ENCODE data around the gene SOX13.
"Not testable (repeated sequence)": the region's sequence is repeated elsewhere in the genome, so short reads cannot be mapped to it uniquely, and the experiment has no call there.

The SOX13 gene

GRCh38 chr1:204087893-204088528 lies 15.1 kb downstream of the SOX13 start:
- DNase-seq = no peak

GRCh38 chr1:204088596-204088995 lies 15.7 kb downstream of the SOX13 start:
- DNase-seq = no peak

GRCh38 chr1:204089044-204089751 lies 16.3 kb downstream of the SOX13 start:
- no peak for DNase-seq

GRCh38 chr1:204090132-204090531 lies 17.2 kb downstream of the SOX13 start:
- not testable (repeated sequence) for DNase-seq

- DNase-seq = no peak
These were observed 18.2 kb downstream of the SOX13 start for GRCh38 chr1:204091066-204091465.

- DNase-seq = no peak
These were observed 18.9 kb downstream of the SOX13 start for GRCh38 chr1:204091787-204092312.

- no peak for DNase-seq
These were observed 19.9 kb downstream of the SOX13 start for GRCh38 chr1:204092632-204093420.

GRCh38 chr1:204093421-204093717 lies 20.5 kb downstream of the SOX13 start:
- no peak for DNase-seq

GRCh38 chr1:204093781-204094180 lies 20.9 kb downstream of the SOX13 start:
- no peak for DNase-seq

- no peak for DNase-seq
These were observed 21.4 kb downstream of the SOX13 start for GRCh38 chr1:204094313-204094729.

GRCh38 chr1:204094856-204095634 lies 22.1 kb downstream of the SOX13 start:
- DNase-seq = no peak

GRCh38 chr1:204096931-204097330 lies 24.0 kb downstream of the SOX13 start:
- no peak for DNase-seq

- DNase-seq = no peak
These were observed 25.8 kb downstream of the SOX13 start for GRCh38 chr1:204098683-204099082.

- DNase-seq = not testable (repeated sequence)
These were observed 26.8 kb downstream of the SOX13 start for GRCh38 chr1:204099754-204100153.

- peak; percentile 49 for DNase-seq
These were observed 29.2 kb downstream of the SOX13 start for GRCh38 chr1:204102029-204102611.

- DNase-seq = no peak
These were observed 30.0 kb downstream of the SOX13 start for GRCh38 chr1:204102739-204103430.

GRCh38 chr1:204103431-204103741 lies 30.5 kb downstream of the SOX13 start:
- DNase-seq = no peak

- no peak for DNase-seq
These were observed 31.6 kb downstream of the SOX13 start for GRCh38 chr1:204104331-204105130.

GRCh38 chr1:204105131-204105515 lies 32.2 kb downstream of the SOX13 start:
- no peak for DNase-seq

- no peak for DNase-seq
These were observed 33.9 kb downstream of the SOX13 start for GRCh38 chr1:204106825-204107224.

- no peak for DNase-seq
These were observed 35.0 kb downstream of the SOX13 start for GRCh38 chr1:204107892-204108291.
